H1 (cell line): ENCODE results near the gene ASTN2. TPM values are rescaled to one million over a fixed set of nuclear protein-coding genes. Genes with fewer than 3 reads are reported as not detected.

ENCODE experiments used
- CTBP2 ChIP-seq: IDR thresholded peaks from 2 replicates; pipeline ENCODE4 v1.7.0; 2011; ENCODE audit warnings: borderline replicate concordance, mild to moderate bottlenecking, moderate library complexity, mixed read lengths, low read length; ENCODE audit not compliant: insufficient read depth, insufficient read length
- EGR1 ChIP-seq: IDR thresholded peaks from 2 replicates; pipeline ENCODE4 v1.6.1; 2011; ENCODE audit warnings: low read depth, low read length, borderline replicate concordance
- POLR2AphosphoS5 ChIP-seq: IDR thresholded peaks from 2 replicates; pipeline ENCODE4 v1.6.1; 2011; ENCODE audit warnings: low read depth, low read length
- RAD21 ChIP-seq, 2 experiments: IDR thresholded peaks in 1 of 2; conservative IDR thresholded peaks in 1 of 2; 2 replicates each; pipeline ENCODE4 v1.6.1; 2011; ENCODE audit warnings: low read depth in 2 of 2, low read length in 2 of 2, improper control_type of control experiment in 1 of 2, inconsistent platforms in 1 of 2, mild to moderate bottlenecking in 1 of 2, moderate library complexity in 1 of 2
- polyA plus RNA-seq, 7 experiments: library from polyadenylated mRNA; depleted of rRNA in 3 of 7; stranded (reverse) in 5 of 7; unstranded in 2 of 7; fragments of >200 nt in 5 of 7; fragments of 200-250 nt in 2 of 7; gene quantifications; 1 replicate in 5 of 7; 2 replicates in 1 of 7; 4 replicates in 1 of 7; pipeline versions ENCODE4 v1.2.1 to v1.2.3, GENCODE V29; 2011 to 2013; ENCODE audit warnings: missing spikeins in 2 of 7, mixed read lengths in 2 of 7
- total RNA-seq: library from RNA; stranded (reverse); fragmentation: NEBNext Ultra II Directional; extraction: Animal tissue kit (Norgen Biotek cat#: 25700); gene quantifications from 2 replicates; pipeline ENCODE4 v1.2.1, GENCODE V29; 2021

Gene ASTN2
- total and polyA plus RNA-seq, 2 of the 8 experiments (the other 6 are each of a cell fraction or from before 2014, with no cell fraction given) = 8.2 to 13.7 TPM

DNA sequence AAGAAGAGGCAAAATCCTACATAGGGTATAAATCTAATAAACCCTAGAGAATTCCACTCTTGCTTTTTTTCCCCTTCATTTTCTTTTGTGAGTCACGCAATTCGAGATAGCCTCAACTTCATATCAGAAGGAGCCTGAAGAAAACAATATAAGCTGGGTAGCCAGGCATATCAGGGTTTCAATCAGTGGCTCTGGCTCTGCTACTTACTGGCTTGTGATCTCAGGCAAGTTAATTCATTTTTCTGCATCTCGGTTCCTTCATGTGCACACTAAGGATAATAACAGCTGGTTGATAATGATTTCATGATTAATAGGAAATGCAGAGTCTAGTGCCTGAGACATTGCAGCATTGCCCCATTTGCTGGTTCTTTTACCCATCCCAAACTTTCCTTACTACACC, 46.5 kb upstream of the ASTN2 start (continued):
- no peak for TF ChIP-seq RAD21 (IDR thresholded peaks at IDR 0.05 in 1 of 2, conservative IDR thresholded peaks at IDR 0.05 in 1 of 2; ENCODE audit: low read depth in 2 of 2, low read length in 2 of 2)
- TF ChIP-seq POLR2AphosphoS5 = no peak
- no peak for TF ChIP-seq CTBP2
- no peak for TF ChIP-seq EGR1
- TF ChIP-seq, all 59 proteins: peak for 0
